Measurements from ENCODE around the gene OBSCN.

OBSCN gene

DNA sequence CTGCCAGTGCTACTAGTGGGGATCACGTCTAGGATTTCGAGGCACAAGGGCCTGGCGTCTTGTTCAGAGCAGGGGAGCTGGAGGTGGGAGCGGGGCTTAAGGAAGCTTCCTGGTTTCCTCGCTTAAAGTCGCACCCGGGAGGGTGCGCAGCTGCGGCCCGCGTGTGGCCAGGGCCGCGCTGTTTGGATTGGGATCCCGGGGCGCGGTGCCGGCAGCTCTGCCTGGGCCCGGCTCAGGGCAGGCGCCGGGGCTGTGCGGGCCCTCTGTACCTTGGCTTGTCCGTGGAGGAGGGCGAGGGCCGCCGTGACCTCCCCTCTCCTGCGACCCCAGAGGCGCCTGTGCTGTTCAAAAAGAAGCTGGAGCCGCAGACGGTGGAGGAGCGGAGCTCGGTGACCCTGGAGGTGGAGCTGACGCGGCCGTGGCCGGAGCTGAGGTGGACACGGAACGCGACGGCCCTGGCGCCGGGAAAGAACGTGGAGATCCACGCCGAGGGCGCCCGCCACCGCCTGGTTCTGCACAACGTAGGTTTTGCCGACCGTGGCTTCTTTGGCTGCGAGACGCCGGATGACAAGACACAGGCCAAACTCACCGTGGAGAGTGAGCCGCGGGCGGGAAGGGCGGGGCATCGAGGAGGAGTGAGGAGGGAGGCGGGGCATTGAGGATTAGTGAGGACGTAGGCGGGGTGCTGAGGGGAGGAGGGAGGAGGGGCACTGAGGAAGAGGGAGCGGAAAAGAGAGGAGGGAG lies 67.8 kb downstream of the OBSCN start:
- Histone ChIP-seq H3K36me3 (ENCODE audit: insufficient read depth, low read length) (no peaks in the 10 kb centered on the region), H3K9me3 (ENCODE audit: low read length) (no peaks in the 10 kb centered on the region), H3K4me1 (ENCODE audit: insufficient read depth, low read length) (no peaks in the 10 kb centered on the region), H3K27me3 (ENCODE audit: insufficient read depth, low read length) (no peaks in the 10 kb centered on the region), H2AFZ (ENCODE audit: low read depth, low read length) (peak overlapping the region; percentile 74), H3K4me3 (ENCODE audit: low read length) (peak overlapping the region; percentile 49)

- Histone ChIP-seq H3K4me3 (ENCODE audit: low read length) (peak overlapping the region; percentile 49), H3K36me3 (ENCODE audit: insufficient read depth, low read length) (no peaks in the 10 kb centered on the region), H3K27me3 (ENCODE audit: insufficient read depth, low read length) (no peaks in the 10 kb centered on the region), H3K9me3 (ENCODE audit: low read length) (no peaks in the 10 kb centered on the region), H3K4me1 (ENCODE audit: insufficient read depth, low read length) (no peaks in the 10 kb centered on the region), H2AFZ (ENCODE audit: low read depth, low read length) (no peak overlapping the region)
These were observed 68.5 kb downstream of the OBSCN start for GRCh38 chr1:228276174-228276831.

GRCh38 chr1:228276901-228277490 lies 69.2 kb downstream of the OBSCN start:
- H3K9me3 ChIP-seq (ENCODE audit: low read length) = no peaks in the 10 kb centered on the region
- no peak overlapping the region for H3K4me3 ChIP-seq (ENCODE audit: low read length)
- H3K36me3 ChIP-seq (ENCODE audit: insufficient read depth, low read length) = no peaks in the 10 kb centered on the region
- no peaks in the 10 kb centered on the region for H3K4me1 ChIP-seq (ENCODE audit: insufficient read depth, low read length)
- H2AFZ ChIP-seq (ENCODE audit: low read depth, low read length) = no peak overlapping the region
- no peaks in the 10 kb centered on the region for H3K27me3 ChIP-seq (ENCODE audit: insufficient read depth, low read length)

DNA sequence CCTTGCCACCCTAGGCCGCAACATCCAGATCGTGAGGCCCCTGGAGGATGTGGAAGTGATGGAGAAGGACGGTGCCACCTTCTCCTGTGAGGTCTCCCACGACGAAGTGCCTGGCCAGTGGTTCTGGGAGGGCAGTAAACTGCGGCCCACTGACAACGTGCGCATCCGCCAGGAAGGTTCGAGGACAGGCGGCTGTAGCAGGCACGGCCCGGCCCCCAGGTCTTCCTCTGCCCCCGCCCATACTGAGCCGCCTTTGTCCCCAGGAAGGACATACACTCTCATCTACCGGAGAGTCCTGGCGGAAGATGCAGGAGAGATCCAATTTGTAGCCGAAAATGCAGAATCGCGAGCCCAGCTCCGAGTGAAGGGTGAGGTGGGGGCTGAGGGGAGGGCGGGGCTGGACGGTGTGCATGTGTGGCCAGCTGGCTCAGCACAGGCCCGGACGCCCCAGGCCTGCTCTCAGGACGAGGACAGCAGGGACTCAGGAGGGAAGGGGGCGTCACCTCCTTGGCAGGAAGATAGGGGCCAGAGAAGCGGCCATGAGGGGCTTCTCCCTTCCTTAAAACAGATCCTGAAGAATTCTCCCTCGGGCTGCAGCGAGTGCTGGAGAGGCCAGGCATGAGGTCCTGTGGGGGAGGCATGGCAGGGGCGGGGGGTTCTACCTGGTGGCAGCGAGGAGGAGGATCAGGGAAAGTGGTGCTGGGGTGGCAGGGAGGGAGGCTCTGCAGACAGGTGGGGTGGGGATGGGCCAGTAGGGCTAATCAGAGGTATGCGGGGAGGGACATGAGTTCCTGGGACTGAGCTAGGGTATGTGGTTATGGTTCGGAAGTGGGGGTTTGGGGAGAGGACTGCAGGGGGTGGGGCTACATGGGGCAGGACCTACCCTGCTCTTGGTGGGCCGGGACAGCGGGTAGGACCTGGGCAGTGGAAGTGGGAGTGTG lies 69.9 kb downstream of the OBSCN start:
- no peaks in the 10 kb centered on the region for H3K9me3 ChIP-seq (ENCODE audit: low read length)
- H3K4me1 ChIP-seq (ENCODE audit: insufficient read depth, low read length) = no peaks in the 10 kb centered on the region
- no peak overlapping the region for H2AFZ ChIP-seq (ENCODE audit: low read depth, low read length)
- H3K27me3 ChIP-seq (ENCODE audit: insufficient read depth, low read length) = no peaks in the 10 kb centered on the region
- no peak overlapping the region for H3K4me3 ChIP-seq (ENCODE audit: low read length)
- H3K36me3 ChIP-seq (ENCODE audit: insufficient read depth, low read length) = no peaks in the 10 kb centered on the region

DNA sequence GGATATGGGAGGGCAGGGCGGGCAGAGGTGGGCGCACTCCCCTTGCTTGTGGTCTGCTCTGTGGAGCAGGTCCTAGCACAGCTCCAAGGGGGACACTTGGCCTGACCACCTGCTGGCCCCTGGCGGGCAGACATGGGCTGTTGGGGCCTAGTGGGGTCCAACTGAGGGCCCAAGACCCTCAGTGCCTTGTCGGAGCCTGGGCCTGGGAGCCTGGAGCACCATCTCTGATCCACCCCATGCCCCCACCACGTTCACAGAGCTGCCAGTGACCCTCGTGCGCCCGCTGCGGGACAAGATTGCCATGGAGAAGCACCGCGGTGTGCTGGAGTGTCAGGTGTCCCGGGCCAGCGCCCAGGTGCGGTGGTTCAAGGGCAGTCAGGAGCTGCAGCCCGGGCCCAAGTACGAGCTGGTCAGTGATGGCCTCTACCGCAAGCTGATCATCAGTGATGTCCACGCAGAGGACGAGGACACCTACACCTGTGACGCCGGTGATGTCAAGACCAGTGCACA lies 70.6 kb downstream of the OBSCN start:
- no peak overlapping the region for H2AFZ ChIP-seq (ENCODE audit: low read depth, low read length)
- no peaks in the 10 kb centered on the region for H3K36me3 ChIP-seq (ENCODE audit: insufficient read depth, low read length)
- H3K4me3 ChIP-seq (ENCODE audit: low read length) = no peak overlapping the region
- H3K9me3 ChIP-seq (ENCODE audit: low read length) = no peaks in the 10 kb centered on the region
- H3K4me1 ChIP-seq (ENCODE audit: insufficient read depth, low read length) = no peaks in the 10 kb centered on the region
- H3K27me3 ChIP-seq (ENCODE audit: insufficient read depth, low read length) = no peaks in the 10 kb centered on the region

- Histone ChIP-seq H3K9me3 (ENCODE audit: low read length) (no peaks in the 10 kb centered on the region), H2AFZ (ENCODE audit: low read depth, low read length) (no peak overlapping the region), H3K4me1 (ENCODE audit: insufficient read depth, low read length) (no peaks in the 10 kb centered on the region), H3K4me3 (ENCODE audit: low read length) (no peak overlapping the region), H3K36me3 (ENCODE audit: insufficient read depth, low read length) (no peaks in the 10 kb centered on the region), H3K27me3 (ENCODE audit: insufficient read depth, low read length) (no peaks in the 10 kb centered on the region)
These were observed 71.3 kb downstream of the OBSCN start for GRCh38 chr1:228279011-228279721.

- H3K36me3 ChIP-seq (ENCODE audit: insufficient read depth, low read length) = no peaks in the 10 kb centered on the region
- H3K4me1 ChIP-seq (ENCODE audit: insufficient read depth, low read length) = no peaks in the 10 kb centered on the region
- no peak overlapping the region for H3K4me3 ChIP-seq (ENCODE audit: low read length)
- H2AFZ ChIP-seq (ENCODE audit: low read depth, low read length) = no peak overlapping the region
- H3K27me3 ChIP-seq (ENCODE audit: insufficient read depth, low read length) = no peaks in the 10 kb centered on the region
- no peaks in the 10 kb centered on the region for H3K9me3 ChIP-seq (ENCODE audit: low read length)
These were observed 71.9 kb downstream of the OBSCN start for GRCh38 chr1:228279722-228280105.

- Histone ChIP-seq H3K4me1 (ENCODE audit: insufficient read depth, low read length) (no peaks in the 10 kb centered on the region), H3K27me3 (ENCODE audit: insufficient read depth, low read length) (no peaks in the 10 kb centered on the region), H3K9me3 (ENCODE audit: low read length) (no peaks in the 10 kb centered on the region), H3K36me3 (ENCODE audit: insufficient read depth, low read length) (no peaks in the 10 kb centered on the region), H3K4me3 (ENCODE audit: low read length) (no peak overlapping the region), H2AFZ (ENCODE audit: low read depth, low read length) (no peak overlapping the region)
These were observed 72.5 kb downstream of the OBSCN start for GRCh38 chr1:228280106-228280901.

DNA sequence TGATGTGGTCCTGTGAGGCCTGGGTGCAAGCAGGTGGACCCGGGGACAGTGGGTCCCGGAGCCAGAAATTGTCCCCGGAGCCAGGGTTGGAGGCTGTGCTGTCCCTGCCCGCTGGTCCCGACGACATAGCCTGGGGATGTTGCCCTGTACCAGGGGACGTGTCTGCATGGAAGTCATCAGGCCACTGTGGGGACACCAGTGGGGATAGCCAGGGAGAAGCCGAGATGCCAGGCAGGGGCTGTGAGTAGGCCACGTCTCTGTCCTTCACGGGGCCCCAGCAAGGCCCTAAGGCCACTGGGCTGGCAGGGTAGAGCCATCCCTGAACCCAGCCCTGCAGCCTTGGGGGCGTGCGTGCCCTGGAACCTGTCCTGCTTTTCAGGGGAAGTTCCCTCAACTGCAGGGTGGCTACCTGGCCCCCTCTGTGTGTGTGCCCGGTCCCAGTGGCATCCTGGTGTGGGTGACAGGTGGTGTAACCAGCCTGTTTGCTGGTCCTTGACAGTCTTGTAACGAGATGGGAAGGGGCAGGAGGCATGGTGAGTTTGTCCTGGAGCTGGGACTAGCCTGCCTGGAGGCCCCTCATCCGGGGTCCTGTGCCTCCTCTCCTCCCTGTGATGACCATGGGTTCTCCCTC lies 73.2 kb downstream of the OBSCN start:
- H3K4me3 ChIP-seq (ENCODE audit: low read length) = no peak overlapping the region
- H2AFZ ChIP-seq (ENCODE audit: low read depth, low read length) = no peak overlapping the region
- no peaks in the 10 kb centered on the region for H3K36me3 ChIP-seq (ENCODE audit: insufficient read depth, low read length)
- H3K4me1 ChIP-seq (ENCODE audit: insufficient read depth, low read length) = no peaks in the 10 kb centered on the region
- no peaks in the 10 kb centered on the region for H3K27me3 ChIP-seq (ENCODE audit: insufficient read depth, low read length)
- no peaks in the 10 kb centered on the region for H3K9me3 ChIP-seq (ENCODE audit: low read length)

- Histone ChIP-seq H2AFZ (ENCODE audit: low read depth, low read length) (no peak overlapping the region), H3K9me3 (ENCODE audit: low read length) (no peaks in the 10 kb centered on the region), H3K4me1 (ENCODE audit: insufficient read depth, low read length) (no peaks in the 10 kb centered on the region), H3K4me3 (ENCODE audit: low read length) (no peak overlapping the region), H3K36me3 (ENCODE audit: insufficient read depth, low read length) (no peaks in the 10 kb centered on the region), H3K27me3 (ENCODE audit: insufficient read depth, low read length) (no peaks in the 10 kb centered on the region)
These were observed 73.9 kb downstream of the OBSCN start for GRCh38 chr1:228281631-228282328.

Measured in neuron (in vitro differentiated cells).